Activated CD8-positive, alpha-beta memory T cell treated with anti-CD3 and anti-CD28 coated beads for 1 hour (primary cell): ENCODE results near the gene BAHCC1.
"Not testable (repeated sequence)": the region's sequence is repeated elsewhere in the genome, so short reads cannot be mapped to it uniquely, and the experiment has no call there.

Source experiments
- DNase-seq, 2 donors: peaks; one replicate each; pipeline ENCODE4 v3.0.0-alpha.2; 2020; ENCODE audit warnings: low read depth in 1 of 2; ENCODE audit errors: extremely low read depth in 1 of 2

Gene BAHCC1

GRCh38 chr17:81425716-81426392, 30.6 kb downstream of the BAHCC1 start:
- DNase-seq = not testable (repeated sequence)

GRCh38 chr17:81426393-81427172, 31.3 kb downstream of the BAHCC1 start:
- DNase-seq = no peak

- no peak for DNase-seq
Measured at GRCh38 chr17:81427173-81428120, 32.2 kb downstream of the BAHCC1 start.

GRCh38 chr17:81428121-81428515, 32.9 kb downstream of the BAHCC1 start:
- no peak for DNase-seq

GRCh38 chr17:81428516-81428915, 33.3 kb downstream of the BAHCC1 start:
- no peak for DNase-seq

GRCh38 chr17:81428948-81429774, 33.9 kb downstream of the BAHCC1 start:
- DNase-seq = no peak

GRCh38 chr17:81429821-81430551, 34.7 kb downstream of the BAHCC1 start:
- DNase-seq = no peak

- DNase-seq = no peak
Measured at GRCh38 chr17:81431545-81432482, 36.6 kb downstream of the BAHCC1 start.

GRCh38 chr17:81432941-81433340, 37.7 kb downstream of the BAHCC1 start:
- no peak for DNase-seq

- no peak for DNase-seq
Measured at GRCh38 chr17:81433656-81434055, 38.4 kb downstream of the BAHCC1 start.

- DNase-seq = no peak
Measured at GRCh38 chr17:81434072-81434471, 38.8 kb downstream of the BAHCC1 start.

- DNase-seq = no peak
Measured at GRCh38 chr17:81434681-81435417, 39.6 kb downstream of the BAHCC1 start.

GRCh38 chr17:81435652-81436293, 40.5 kb downstream of the BAHCC1 start:
- DNase-seq = no peak

GRCh38 chr17:81436294-81436849, 41.1 kb downstream of the BAHCC1 start:
- DNase-seq = no peak

- no peak for DNase-seq
Measured at GRCh38 chr17:81437191-81437651, 42.0 kb downstream of the BAHCC1 start.

GRCh38 chr17:81438007-81438659, 42.9 kb downstream of the BAHCC1 start:
- no peak for DNase-seq

GRCh38 chr17:81438688-81439087, 43.4 kb downstream of the BAHCC1 start:
- no peak for DNase-seq
